HepG2 (cell line): ENCODE data around the gene HAND1. TPM values are rescaled to one million over a fixed set of nuclear protein-coding genes. Genes with fewer than 3 reads are reported as not detected.
A peak's percentile ranks its signal among the peaks of the same experiment; 100 is the strongest.

Source experiments
- EHMT2 ChIP-seq: fragments of 200-600 bp; sonication (generic); IDR thresholded peaks from 2 replicates; pipeline ENCODE4 v1.7.0; 2017; ENCODE audit warnings: antibody characterized with exemption, low read depth, low read length, borderline replicate concordance
- EP300 ChIP-seq, 3 experiments: sonication (generic) in 1 of 3; formaldehyde crosslinking in 1 of 3; IDR thresholded peaks; 2 replicates each; pipeline versions ENCODE4 v1.5.1 to v1.6.1; 2011 to 2020; ENCODE audit warnings: low read depth in 2 of 3, low read length in 2 of 3, borderline replicate concordance in 1 of 3, improper control_type of control experiment in 1 of 3, mild to moderate bottlenecking in 1 of 3, missing genetic modification reagents in 1 of 3, moderate library complexity in 1 of 3
- HNF4A ChIP-seq: sonication (generic); formaldehyde crosslinking; IDR thresholded peaks from 2 replicates; pipeline ENCODE4 v1.4.0; 2020; ENCODE audit warnings: missing genetic modification reagents
- ISL2 ChIP-seq: sonication (generic); formaldehyde crosslinking; IDR thresholded peaks from 2 replicates; pipeline ENCODE4 v1.5.0; 2020; ENCODE audit warnings: missing genetic modification reagents
- JDP2 ChIP-seq: sonication (generic); formaldehyde crosslinking; IDR thresholded peaks from 2 replicates; pipeline ENCODE4 v1.8.1; 2022; ENCODE audit warnings: missing genetic modification reagents, borderline replicate concordance
- MED1 ChIP-seq: sonication (generic); formaldehyde crosslinking; IDR thresholded peaks from 2 replicates; pipeline ENCODE4 v1.4.0; 2020; ENCODE audit warnings: missing genetic modification reagents
- POGZ ChIP-seq: sonication (generic); formaldehyde crosslinking; IDR thresholded peaks from 2 replicates; pipeline ENCODE4 v1.4.0; 2020; ENCODE audit warnings: mild to moderate bottlenecking, missing genetic modification reagents
- RFX3 ChIP-seq: IDR thresholded peaks from 2 replicates; pipeline ENCODE4 v1.6.1; 2016; ENCODE audit warnings: missing biosample characterization, missing genetic modification reagents
- SKI ChIP-seq: fragments of 450-650 bp; IDR thresholded peaks from one replicate; pipeline ENCODE4 v1.6.1; 2018; ENCODE audit warnings: mild to moderate bottlenecking; ENCODE audit not compliant: partially characterized antibody
- SP1 ChIP-seq, 2 experiments: fragments of 450-650 bp in 1 of 2; sonication (generic) in 1 of 2; formaldehyde crosslinking in 1 of 2; IDR thresholded peaks; 2 replicates each; pipeline versions ENCODE4 v1.4.0 to v1.6.1; 2016 to 2020; ENCODE audit warnings: missing genetic modification reagents in 1 of 2
- TRIM24 ChIP-seq: sonication (generic); formaldehyde crosslinking; IDR thresholded peaks from 2 replicates; pipeline ENCODE4 v1.8.0; 2022; ENCODE audit warnings: mild to moderate bottlenecking, missing genetic modification reagents
- ZNF3 ChIP-seq: IDR thresholded peaks from 2 replicates; pipeline ENCODE4 v1.7.0; 2017; ENCODE audit warnings: inconsistent platforms
- ZNF547 ChIP-seq: sonication (generic); formaldehyde crosslinking; IDR thresholded peaks from 2 replicates; pipeline ENCODE4 v1.5.1; 2020; ENCODE audit warnings: mild to moderate bottlenecking, missing genetic modification reagents
- ZNF556 ChIP-seq: sonication (generic); formaldehyde crosslinking; IDR thresholded peaks from 2 replicates; pipeline ENCODE4 v1.4.0; 2020; ENCODE audit warnings: mild to moderate bottlenecking, missing genetic modification reagents, borderline replicate concordance
- ZNF788 ChIP-seq: sonication (generic); formaldehyde crosslinking; IDR thresholded peaks from 2 replicates; pipeline ENCODE4 v1.5.0; 2020; ENCODE audit warnings: mild to moderate bottlenecking, missing genetic modification reagents, borderline replicate concordance
- polyA plus RNA-seq, 8 experiments: library from polyadenylated mRNA; depleted of rRNA in 3 of 8; stranded (reverse) in 7 of 8; unstranded in 1 of 8; fragments of >200 nt; fragmentation: Illumina TruSeq in 4 of 8; extraction: Trizol in 4 of 8; gene quantifications; 2 replicates each; pipeline versions ENCODE4 v1.2.1 to v1.2.3, GENCODE V29; 2011 to 2016; ENCODE audit warnings: low read depth in 4 of 8, missing spikeins in 1 of 8, mixed read lengths in 1 of 8; ENCODE audit not compliant: insufficient read depth in 1 of 8
- total RNA-seq, 5 experiments: library from RNA; depleted of rRNA; stranded (reverse); fragments of >200 nt; fragmentation: Illumina TruSeq; extraction: Trizol; gene quantifications; 2 replicates each; pipeline ENCODE4 v1.2.3, GENCODE V29; 2016; ENCODE audit warnings: low read depth in 1 of 5
- TF ChIP-seq, protein P1 (sequence below): sonication (generic); formaldehyde crosslinking; IDR thresholded peaks from 2 replicates; pipeline ENCODE4 v1.5.1; 2020; ENCODE audit warnings: mild to moderate bottlenecking, moderate library complexity, missing genetic modification reagents
- TF ChIP-seq, protein P2 (sequence below): sonication (generic); formaldehyde crosslinking; IDR thresholded peaks from 2 replicates; pipeline ENCODE4 v1.9.0; 2021; ENCODE audit warnings: mild to moderate bottlenecking, missing genetic modification reagents

Gene HAND1
- total and polyA plus RNA-seq, 2 of the 13 experiments (the other 11 are each of a cell fraction or from before 2014, with no cell fraction given) = not detected

DNA sequence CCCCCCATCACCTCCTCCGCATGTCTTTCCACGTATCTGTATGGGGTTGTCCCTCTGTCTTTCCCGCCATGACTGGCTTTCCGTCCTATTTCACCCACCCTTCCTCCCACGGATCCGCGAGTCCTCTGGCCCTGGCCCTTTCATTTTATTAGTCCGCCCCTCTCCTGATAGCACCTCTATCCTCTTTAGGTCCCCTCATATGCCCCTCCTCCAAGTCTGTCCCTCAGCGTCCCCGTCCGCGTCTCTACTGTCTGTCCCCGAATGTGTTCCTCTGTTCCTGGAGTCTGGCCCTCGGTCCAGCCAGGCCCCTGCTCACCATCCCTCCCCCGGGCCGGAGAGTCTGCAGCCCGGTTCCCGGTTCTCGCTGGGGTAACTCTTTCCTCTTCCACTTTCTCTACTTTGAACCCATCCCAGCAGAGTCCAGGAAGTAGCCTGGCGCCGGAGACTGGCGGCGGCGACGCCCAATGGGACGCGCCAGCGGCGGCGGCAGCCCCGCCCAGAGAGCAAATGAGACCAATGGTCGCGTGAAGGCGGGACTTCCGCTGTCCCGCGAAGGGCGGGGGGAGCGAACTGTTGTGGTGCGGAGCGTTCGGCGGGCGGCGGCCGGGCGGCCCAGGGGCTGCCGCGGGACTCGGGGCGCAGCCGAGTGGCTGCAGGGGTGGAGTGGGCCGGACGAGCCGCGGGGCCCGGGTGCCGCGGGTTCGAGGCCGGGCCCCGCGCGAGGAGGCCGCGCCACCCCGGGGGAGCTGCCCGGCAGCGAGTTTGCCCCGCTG, 32.4 kb downstream of the HAND1 start, which contains the start of gene SAP30L (continued):
- TF ChIP-seq, protein P1, sequence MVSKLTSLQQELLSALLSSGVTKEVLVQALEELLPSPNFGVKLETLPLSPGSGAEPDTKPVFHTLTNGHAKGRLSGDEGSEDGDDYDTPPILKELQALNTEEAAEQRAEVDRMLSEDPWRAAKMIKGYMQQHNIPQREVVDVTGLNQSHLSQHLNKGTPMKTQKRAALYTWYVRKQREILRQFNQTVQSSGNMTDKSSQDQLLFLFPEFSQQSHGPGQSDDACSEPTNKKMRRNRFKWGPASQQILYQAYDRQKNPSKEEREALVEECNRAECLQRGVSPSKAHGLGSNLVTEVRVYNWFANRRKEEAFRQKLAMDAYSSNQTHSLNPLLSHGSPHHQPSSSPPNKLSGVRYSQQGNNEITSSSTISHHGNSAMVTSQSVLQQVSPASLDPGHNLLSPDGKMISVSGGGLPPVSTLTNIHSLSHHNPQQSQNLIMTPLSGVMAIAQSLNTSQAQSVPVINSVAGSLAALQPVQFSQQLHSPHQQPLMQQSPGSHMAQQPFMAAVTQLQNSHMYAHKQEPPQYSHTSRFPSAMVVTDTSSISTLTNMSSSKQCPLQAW (CRISPR knock-in tag) = peak; percentile 67; the same call in 1 of the 2 replicates
- TF ChIP-seq MED1 (CRISPR knock-in tag) (peak; percentile 37; the same call in 1 of the 2 replicates), ZNF788 (peak; percentile 29; the same call in 1 of the 2 replicates), ZNF556 (CRISPR knock-in tag) (no peak), ZNF3 (no peak), HNF4A (CRISPR knock-in tag) (peak; percentile 66), ZNF547 (CRISPR knock-in tag) (peak; percentile 39; the same call in 1 of the 2 replicates), SP1 (IDR thresholded peaks at IDR 0.05) (no peak), SP1 (CRISPR knock-in tag; IDR thresholded peaks at IDR 0.05) (peak; percentile 98), RFX3 (CRISPR knock-in tag) (no peak), JDP2 (no peak), SKI (peak; percentile 35), EP300 (IDR thresholded peaks at IDR 0.05; ENCODE audit: low read depth in 2 of 2, low read length in 2 of 2) (no peak), EP300 (CRISPR knock-in tag; IDR thresholded peaks at IDR 0.05; ENCODE audit: borderline replicate concordance) (no peak), TRIM24 (CRISPR knock-in tag) (no peak), EHMT2 (no peak), ISL2 (CRISPR knock-in tag) (peak; percentile 42; the same call in 1 of the 2 replicates), POGZ (CRISPR knock-in tag) (peak; percentile 50)
- TF ChIP-seq, protein P2, sequence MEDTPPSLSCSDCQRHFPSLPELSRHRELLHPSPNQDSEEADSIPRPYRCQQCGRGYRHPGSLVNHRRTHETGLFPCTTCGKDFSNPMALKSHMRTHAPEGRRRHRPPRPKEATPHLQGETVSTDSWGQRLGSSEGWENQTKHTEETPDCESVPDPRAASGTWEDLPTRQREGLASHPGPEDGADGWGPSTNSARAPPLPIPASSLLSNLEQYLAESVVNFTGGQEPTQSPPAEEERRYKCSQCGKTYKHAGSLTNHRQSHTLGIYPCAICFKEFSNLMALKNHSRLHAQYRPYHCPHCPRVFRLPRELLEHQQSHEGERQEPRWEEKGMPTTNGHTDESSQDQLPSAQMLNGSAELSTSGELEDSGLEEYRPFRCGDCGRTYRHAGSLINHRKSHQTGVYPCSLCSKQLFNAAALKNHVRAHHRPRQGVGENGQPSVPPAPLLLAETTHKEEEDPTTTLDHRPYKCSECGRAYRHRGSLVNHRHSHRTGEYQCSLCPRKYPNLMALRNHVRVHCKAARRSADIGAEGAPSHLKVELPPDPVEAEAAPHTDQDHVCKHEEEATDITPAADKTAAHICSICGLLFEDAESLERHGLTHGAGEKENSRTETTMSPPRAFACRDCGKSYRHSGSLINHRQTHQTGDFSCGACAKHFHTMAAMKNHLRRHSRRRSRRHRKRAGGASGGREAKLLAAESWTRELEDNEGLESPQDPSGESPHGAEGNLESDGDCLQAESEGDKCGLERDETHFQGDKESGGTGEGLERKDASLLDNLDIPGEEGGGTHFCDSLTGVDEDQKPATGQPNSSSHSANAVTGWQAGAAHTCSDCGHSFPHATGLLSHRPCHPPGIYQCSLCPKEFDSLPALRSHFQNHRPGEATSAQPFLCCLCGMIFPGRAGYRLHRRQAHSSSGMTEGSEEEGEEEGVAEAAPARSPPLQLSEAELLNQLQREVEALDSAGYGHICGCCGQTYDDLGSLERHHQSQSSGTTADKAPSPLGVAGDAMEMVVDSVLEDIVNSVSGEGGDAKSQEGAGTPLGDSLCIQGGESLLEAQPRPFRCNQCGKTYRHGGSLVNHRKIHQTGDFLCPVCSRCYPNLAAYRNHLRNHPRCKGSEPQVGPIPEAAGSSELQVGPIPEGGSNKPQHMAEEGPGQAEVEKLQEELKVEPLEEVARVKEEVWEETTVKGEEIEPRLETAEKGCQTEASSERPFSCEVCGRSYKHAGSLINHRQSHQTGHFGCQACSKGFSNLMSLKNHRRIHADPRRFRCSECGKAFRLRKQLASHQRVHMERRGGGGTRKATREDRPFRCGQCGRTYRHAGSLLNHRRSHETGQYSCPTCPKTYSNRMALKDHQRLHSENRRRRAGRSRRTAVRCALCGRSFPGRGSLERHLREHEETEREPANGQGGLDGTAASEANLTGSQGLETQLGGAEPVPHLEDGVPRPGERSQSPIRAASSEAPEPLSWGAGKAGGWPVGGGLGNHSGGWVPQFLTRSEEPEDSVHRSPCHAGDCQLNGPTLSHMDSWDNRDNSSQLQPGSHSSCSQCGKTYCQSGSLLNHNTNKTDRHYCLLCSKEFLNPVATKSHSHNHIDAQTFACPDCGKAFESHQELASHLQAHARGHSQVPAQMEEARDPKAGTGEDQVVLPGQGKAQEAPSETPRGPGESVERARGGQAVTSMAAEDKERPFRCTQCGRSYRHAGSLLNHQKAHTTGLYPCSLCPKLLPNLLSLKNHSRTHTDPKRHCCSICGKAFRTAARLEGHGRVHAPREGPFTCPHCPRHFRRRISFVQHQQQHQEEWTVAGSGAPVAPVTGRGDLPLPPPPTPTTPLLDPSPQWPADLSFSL = no peak
